Hematopoietic multipotent progenitor cell treated with erythropoietin and hydrocortisone succinate and interleukin-3 and kit ligand, for 6 days (in vitro differentiated cells): Measurements from ENCODE around the gene ADGRG6.
A peak's percentile ranks its signal among the peaks of the same experiment; 100 is the strongest.
"Not testable (repeated sequence)": the region's sequence is repeated elsewhere in the genome, so short reads cannot be mapped to it uniquely, and the experiment has no call there.

ENCODE experiments used
- DNase-seq: peaks from one replicate; pipeline ENCODE4 v3.0.0-alpha.2; 2015

Gene ADGRG6

GRCh38 chr6:142414462-142415250 is 112.8 kb downstream of the ADGRG6 start:
- DNase-seq = no peak

GRCh38 chr6:142416179-142416578 is 114.4 kb downstream of the ADGRG6 start:
- DNase-seq = no peak

- DNase-seq = no peak
These were observed 114.9 kb downstream of the ADGRG6 start for GRCh38 chr6:142416686-142417085.

GRCh38 chr6:142417331-142417750 is 115.5 kb downstream of the ADGRG6 start:
- DNase-seq = no peak

GRCh38 chr6:142419071-142419470 is 117.3 kb downstream of the ADGRG6 start:
- DNase-seq = no peak

- no peak for DNase-seq
These were observed 119.0 kb downstream of the ADGRG6 start for GRCh38 chr6:142420802-142421201.

- DNase-seq = no peak
These were observed 119.7 kb downstream of the ADGRG6 start for GRCh38 chr6:142421285-142422117.

- DNase-seq = not testable (repeated sequence)
These were observed 124.8 kb downstream of the ADGRG6 start for GRCh38 chr6:142426444-142427132.

- not testable (repeated sequence) for DNase-seq
These were observed 126.7 kb downstream of the ADGRG6 start for GRCh38 chr6:142428468-142428867.

GRCh38 chr6:142429195-142429594 is 127.4 kb downstream of the ADGRG6 start:
- no peak for DNase-seq

- no peak for DNase-seq
These were observed 131.6 kb downstream of the ADGRG6 start for GRCh38 chr6:142433419-142433818.

- no peak for DNase-seq
These were observed 137.1 kb downstream of the ADGRG6 start for GRCh38 chr6:142438898-142439297.

GRCh38 chr6:142440600-142441293 is 138.9 kb downstream of the ADGRG6 start:
- DNase-seq = no peak

GRCh38 chr6:142441716-142442115 is 139.9 kb downstream of the ADGRG6 start:
- DNase-seq = no peak

GRCh38 chr6:142443102-142443501 is 141.3 kb downstream of the ADGRG6 start:
- no peak for DNase-seq

- no peak for DNase-seq
These were observed 141.7 kb downstream of the ADGRG6 start for GRCh38 chr6:142443532-142443931.

GRCh38 chr6:142444376-142444775 is 142.6 kb downstream of the ADGRG6 start:
- DNase-seq = no peak

GRCh38 chr6:142444881-142445301 is 143.1 kb downstream of the ADGRG6 start:
- DNase-seq = peak; percentile 7

GRCh38 chr6:142446168-142446567 is 144.4 kb downstream of the ADGRG6 start:
- DNase-seq = no peak

GRCh38 chr6:142446576-142446975 is 144.8 kb downstream of the ADGRG6 start:
- DNase-seq = no peak

- DNase-seq = no peak
These were observed 146.4 kb downstream of the ADGRG6 start for GRCh38 chr6:142448091-142448729.

- not testable (repeated sequence) for DNase-seq
These were observed 149.0 kb downstream of the ADGRG6 start for GRCh38 chr6:142450856-142451255.
